GM23248 (cell line): ENCODE data around the gene TARBP1. TPM values are rescaled to one million over a fixed set of nuclear protein-coding genes. Genes with fewer than 3 reads are reported as not detected.

Source experiments
- DNase-seq: peaks from one replicate; pipeline ENCODE4 v3.0.0-alpha.2; 2015
- H2AFZ ChIP-seq: fragments of 200-600 bp; sonication (generic); 2 replicates; pipeline ENCODE4 v1.6.1; 2016; ENCODE audit warnings: antibody characterized with exemption
- H3F3A ChIP-seq: fragments of 200-600 bp; sonication (generic); 2 replicates; pipeline ENCODE4 v1.6.1; 2016; ENCODE audit warnings: mild to moderate bottlenecking, antibody characterized with exemption, mixed run types; ENCODE audit not compliant: insufficient read depth
- H3K27ac ChIP-seq: fragments of 200-600 bp; sonication (generic); 2 replicates; pipeline ENCODE4 v1.5.1; 2016; ENCODE audit warnings: mild to moderate bottlenecking
- H3K27me3 ChIP-seq: fragments of 200-600 bp; sonication (generic); replicated peaks from 2 replicates; pipeline ENCODE4 v1.6.1; 2016; ENCODE audit warnings: mild to moderate bottlenecking; ENCODE audit not compliant: insufficient read depth
- H3K36me3 ChIP-seq: fragments of 200-600 bp; sonication (generic); 2 replicates; pipeline ENCODE4 v1.6.1; 2016; ENCODE audit warnings: low read depth, mild to moderate bottlenecking
- H3K4me1 ChIP-seq: fragments of 200-600 bp; sonication (generic); 2 replicates; pipeline ENCODE4 v1.6.1; 2016; ENCODE audit warnings: mild to moderate bottlenecking; ENCODE audit not compliant: insufficient read depth
- H3K4me2 ChIP-seq: fragments of 200-600 bp; sonication (generic); one replicate; pipeline ENCODE4 v1.6.1; 2016; ENCODE audit warnings: mild to moderate bottlenecking; ENCODE audit not compliant: unreplicated experiment
- H3K4me3 ChIP-seq: fragments of 200-600 bp; sonication (generic); 2 replicates; pipeline ENCODE4 v1.5.1; 2016; ENCODE audit warnings: mild to moderate bottlenecking
- H3K79me2 ChIP-seq: fragments of 200-600 bp; sonication (generic); 2 replicates; pipeline ENCODE4 v1.6.1; 2016; ENCODE audit warnings: mild to moderate bottlenecking; ENCODE audit not compliant: insufficient read depth
- H3K9ac ChIP-seq: fragments of 200-600 bp; sonication (generic); 2 replicates; pipeline ENCODE4 v1.6.1; 2016; ENCODE audit warnings: mild to moderate bottlenecking
- H3K9me2 ChIP-seq: fragments of 200-600 bp; sonication (generic); 2 replicates; pipeline ENCODE4 v1.6.1; 2016; ENCODE audit warnings: mixed run types, mild to moderate bottlenecking, moderate library complexity; ENCODE audit not compliant: insufficient read depth
- H3K9me3 ChIP-seq: fragments of 200-600 bp; sonication (generic); one replicate; pipeline ENCODE4 v1.6.1; 2017; ENCODE audit warnings: low read depth
- H4K20me1 ChIP-seq: fragments of 200-600 bp; sonication (generic); 2 replicates; pipeline ENCODE4 v1.6.0; 2016; ENCODE audit not compliant: insufficient read depth
- EZH2 ChIP-seq: fragments of 200-600 bp; sonication (generic); IDR thresholded peaks from 2 replicates; pipeline ENCODE4 v1.6.1; 2018; ENCODE audit warnings: antibody characterized with exemption, mild to moderate bottlenecking; ENCODE audit not compliant: insufficient read depth, poor library complexity, severe bottlenecking
- EZH2phosphoT487 ChIP-seq: fragments of 200-600 bp; sonication (generic); IDR thresholded peaks from 2 replicates; pipeline ENCODE4 v1.6.1; 2018; ENCODE audit warnings: antibody characterized with exemption, moderate library complexity, mild to moderate bottlenecking, low read depth; ENCODE audit not compliant: insufficient read depth
- WGBS, 2 experiments: methylation state at CpG; one replicate each; pipeline ENCODE4 v1.1.6; 2015 to 2017; ENCODE audit warnings: low lambda C conversion rate in 2 of 2, low coverage in 1 of 2; ENCODE audit errors: missing lambda C conversion rate in 2 of 2; 5-methylcytosine and 5-hydroxymethylcytosine counted together
- in situ Hi-C: fragments of 300-500 bp; cut with MboI; formaldehyde crosslinking; loops from 2 replicates; pipeline ENCODE4 v1.15.0; 2020
- polyA plus RNA-seq: library from polyadenylated mRNA; unstranded; fragments of >200 nt; fragmentation: Nextera tagmentation; extraction: Ambion mirVana; gene quantifications from 2 replicates; pipeline ENCODE4 v1.2.1, GENCODE V29; 2016
- total RNA-seq: library from RNA; depleted of rRNA; stranded (reverse); fragments of >200 nt; shearing (Covaris generic); gene quantifications from 2 replicates; pipeline ENCODE4 v1.2.3, GENCODE V29; 2014

The TARBP1 gene
- total and polyA plus RNA-seq, 2 experiments from 2014 or later: 5.2 to 11.9 TPM

- Histone ChIP-seq H3K27me3 (no peaks in the 10 kb centered on the region), H3K9me3 (no peaks in the 10 kb centered on the region), H3K79me2 (no peaks in the 10 kb centered on the region), H3K27ac (peak overlapping the region; percentile 87), H4K20me1 (no peaks in the 10 kb centered on the region), H3K4me3 (no peak overlapping the region), H3K9me2 (no peaks in the 10 kb centered on the region), H3K4me2 (peak overlapping the region; percentile 82), H3K9ac (no peak overlapping the region), H3K4me1 (peaks cover 27% of the 10 kb centered on the region), H3F3A (peaks cover 27% of the 10 kb centered on the region), H3K36me3 (no peaks in the 10 kb centered on the region), H2AFZ (peak overlapping the region; percentile 72; the same call in 1 of the 2 replicates)
- WGBS, 2 experiments: 97 to 100% methylated on average over 4 of the region's 4 CpGs
- no peak for DNase-seq
- in situ Hi-C loops: loop anchor here (25.0 kb wide), 1 partner anchor 243 kb away; no protein-coding TSS in a partner anchor
- TF ChIP-seq EZH2phosphoT487 (no peak), EZH2 (no peak)
Measured at GRCh38 chr1:234494049-234494448, 15.1 kb upstream of the TARBP1 start.

- no peaks in the 10 kb centered on the region for H3K36me3 ChIP-seq
- no peaks in the 10 kb centered on the region for H3K79me2 ChIP-seq
- peaks cover 19% of the 10 kb centered on the region for H3K4me1 ChIP-seq
- H3K27ac ChIP-seq: no peak overlapping the region
- H3K4me2 ChIP-seq: no peak overlapping the region
- 78 to 84% methylated on average over 4 of the region's 4 CpGs for WGBS, 2 experiments
- TF ChIP-seq EZH2phosphoT487: no peak
- TF ChIP-seq EZH2: no peak
- no peak overlapping the region for H3K4me3 ChIP-seq
- no peak for DNase-seq
- in situ Hi-C loops: loop anchor here (25.0 kb wide), 1 partner anchor 246 kb away; no protein-coding TSS in a partner anchor
- no peak overlapping the region for H2AFZ ChIP-seq
- H3K9ac ChIP-seq: no peak overlapping the region
- H3K27me3 ChIP-seq: no peaks in the 10 kb centered on the region
- H3K9me2 ChIP-seq: no peaks in the 10 kb centered on the region
- H4K20me1 ChIP-seq: no peaks in the 10 kb centered on the region
- peaks cover 19% of the 10 kb centered on the region for H3F3A ChIP-seq
- no peaks in the 10 kb centered on the region for H3K9me3 ChIP-seq
Measured at GRCh38 chr1:234490793-234491479, 12.0 kb upstream of the TARBP1 start.

- no peak overlapping the region for H3K4me3 ChIP-seq
- H3K9me2 ChIP-seq: no peaks in the 10 kb centered on the region
- H3K9me3 ChIP-seq: no peaks in the 10 kb centered on the region
- no peak overlapping the region for H3K4me2 ChIP-seq
- no peaks in the 10 kb centered on the region for H3K79me2 ChIP-seq
- H3K4me1 ChIP-seq: peaks cover 11% of the 10 kb centered on the region
- DNase-seq: no peak
- H3K27me3 ChIP-seq: no peaks in the 10 kb centered on the region
- H3K36me3 ChIP-seq: no peaks in the 10 kb centered on the region
- no peak for TF ChIP-seq EZH2
- TF ChIP-seq EZH2phosphoT487: no peak
- peaks cover 13% of the 10 kb centered on the region for H3F3A ChIP-seq
- in situ Hi-C loops: loop anchor here (25.0 kb wide), 1 partner anchor 248 kb away; no protein-coding TSS in a partner anchor
- H3K27ac ChIP-seq: no peak overlapping the region
- no peaks in the 10 kb centered on the region for H4K20me1 ChIP-seq
- H2AFZ ChIP-seq: no peak overlapping the region
- H3K9ac ChIP-seq: no peak overlapping the region
- WGBS, 2 experiments: 60 to 61% methylated on average over 2 of the region's 2 CpGs
Measured at GRCh38 chr1:234489698-234490077, 10.7 kb upstream of the TARBP1 start.

- no peak for DNase-seq
- WGBS, 2 experiments: 89 to 92% methylated on average over 11 of the region's 11 CpGs
- Histone ChIP-seq H3K9me3 (no peaks in the 10 kb centered on the region), H3K27ac (no peak overlapping the region), H3K4me2 (no peak overlapping the region), H3K9me2 (no peaks in the 10 kb centered on the region), H3F3A (peaks cover 8% of the 10 kb centered on the region), H2AFZ (no peak overlapping the region), H4K20me1 (no peaks in the 10 kb centered on the region), H3K4me1 (peaks cover 5% of the 10 kb centered on the region), H3K79me2 (no peaks in the 10 kb centered on the region), H3K36me3 (no peaks in the 10 kb centered on the region), H3K27me3 (no peaks in the 10 kb centered on the region), H3K4me3 (no peak overlapping the region), H3K9ac (no peak overlapping the region)
- TF ChIP-seq EZH2phosphoT487 (no peak), EZH2 (no peak)
- in situ Hi-C loops: loop anchor here (25.0 kb wide), 1 partner anchor 248 kb away; no protein-coding TSS in a partner anchor
Measured at GRCh38 chr1:234489007-234489697, 10.2 kb upstream of the TARBP1 start.
